ENCODE measurements around the gene CPSF3.
A peak's percentile ranks its signal among the peaks of the same experiment; 100 is the strongest.

The CPSF3 gene

DNA sequence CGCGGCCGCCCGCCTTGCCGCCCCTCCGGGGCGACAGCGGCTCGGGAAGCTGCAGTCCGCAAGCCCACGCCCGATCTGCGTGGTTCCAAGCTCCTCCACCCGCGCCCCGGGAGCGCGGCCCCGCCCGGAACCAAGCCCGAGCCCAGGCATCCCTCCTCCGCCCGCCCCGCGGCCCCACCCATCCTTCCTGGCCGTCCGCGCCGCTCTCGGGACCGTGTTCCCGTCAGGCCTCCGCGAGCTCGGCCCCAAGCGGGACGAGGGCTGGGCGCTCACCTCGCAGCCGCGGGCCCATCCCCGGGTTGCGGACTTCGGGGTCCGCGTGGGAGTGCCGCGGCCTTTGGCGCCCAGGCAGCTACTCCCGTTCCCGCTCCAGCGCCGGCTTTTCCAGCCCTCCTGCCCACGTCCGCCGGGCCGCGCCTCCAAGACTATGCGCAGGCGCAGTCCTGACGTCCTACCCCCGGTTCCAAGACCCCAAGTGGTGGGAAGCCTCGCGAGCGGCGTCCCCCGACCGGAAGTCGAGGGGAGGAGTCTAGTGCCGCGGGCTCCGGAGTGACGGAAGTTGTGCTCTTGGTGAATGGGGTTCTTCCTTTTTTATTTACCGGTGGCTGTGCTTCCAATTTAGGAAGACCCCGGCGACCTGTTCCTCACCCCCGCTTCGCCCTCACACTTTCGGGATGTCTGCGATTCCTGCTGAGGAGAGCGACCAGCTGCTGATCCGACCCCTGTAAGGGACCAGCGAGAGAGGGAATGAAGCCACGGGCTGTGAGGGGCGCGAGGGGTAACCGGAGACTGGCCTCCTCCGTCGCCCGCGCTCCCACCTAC lies at the start of gene CPSF3, which contains the start of gene ITGB1BP1:
Gene CPSF3, plus strand, starts transcription at position 555 of the 822 bp plus-strand sequence. Its CDS starts 120 bp downstream, at position 675.
Gene ITGB1BP1, minus strand, starts transcription at position 429 of the 822 bp plus-strand sequence. CDS start 4,831 bp downstream, outside the sequence.
- Histone ChIP-seq H3K4me3 (ENCODE audit: low read length in 2 of 2) (peak within 1 kb of the TSS; percentile 92 to 99), H3K9me3 (ENCODE audit: control insufficient read depth in 2 of 2, low read length in 2 of 2) (no peaks in the 10 kb centered on the region), H3K36me3 (ENCODE audit: control insufficient read depth in 2 of 2, insufficient read depth in 2 of 2, low read length in 2 of 2) (peaks cover 0 to 2% of the 10 kb centered on the region in 2 donors), H3K27ac (ENCODE audit: low read length) (peak within 1 kb of the TSS; percentile 76), H3K9ac (ENCODE audit: low read length in 2 of 2) (peak within 1 kb of the TSS; percentile 80 to 93), H3K27me3 (ENCODE audit: control insufficient read depth in 1 of 2, insufficient read depth in 2 of 2, low read length in 2 of 2) (no peaks in the 10 kb centered on the region), H3K4me1 (ENCODE audit: control insufficient read depth, insufficient read depth, low read length) (peaks cover 30% of the 10 kb centered on the region)

DNA sequence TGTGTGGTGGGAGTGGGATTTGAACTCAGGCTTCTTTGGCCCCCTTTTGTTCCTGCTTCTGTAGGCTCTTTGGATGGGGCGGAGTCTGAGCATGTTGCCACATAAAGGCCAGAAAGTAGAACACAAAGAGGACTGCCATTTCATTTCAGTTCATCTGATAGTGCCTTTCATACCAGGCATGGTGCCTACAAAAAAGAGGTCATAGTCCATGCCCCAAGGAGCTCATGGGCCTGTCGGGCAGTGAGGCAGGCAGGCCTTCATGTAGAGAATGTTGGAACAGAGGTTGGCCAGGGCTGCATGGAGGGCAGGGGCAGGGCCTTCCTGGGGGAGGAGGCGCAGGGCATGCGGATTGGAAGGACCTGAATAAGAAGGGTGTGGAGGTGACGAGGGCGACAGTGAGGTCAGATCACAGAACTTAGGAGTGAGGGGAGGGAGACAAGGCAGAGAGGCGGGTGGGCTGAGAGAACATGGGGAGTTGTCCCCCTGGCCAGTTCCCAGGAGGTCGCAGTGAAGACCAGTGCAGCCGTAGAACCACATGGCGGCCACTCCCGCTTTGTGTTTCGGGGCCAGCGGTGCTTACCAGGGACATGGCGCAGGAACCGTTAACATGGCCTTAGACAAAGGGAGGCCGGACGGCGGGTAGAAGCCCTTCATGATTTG lies 49.3 kb upstream of the CPSF3 start:
- Histone ChIP-seq H3K36me3 (ENCODE audit: control insufficient read depth in 2 of 2, insufficient read depth in 2 of 2, low read length in 2 of 2) (peaks cover 2 to 36% of the 10 kb centered on the region in 2 donors), H3K27me3 (ENCODE audit: control insufficient read depth in 1 of 2, insufficient read depth in 2 of 2, low read length in 2 of 2) (no peaks in the 10 kb centered on the region), H3K9me3 (ENCODE audit: control insufficient read depth in 2 of 2, low read length in 2 of 2) (no peaks in the 10 kb centered on the region), H3K9ac (ENCODE audit: low read length in 2 of 2) (no peak overlapping the region), H3K27ac (ENCODE audit: low read length) (no peak overlapping the region), H3K4me1 (ENCODE audit: control insufficient read depth, insufficient read depth, low read length) (peaks cover 16% of the 10 kb centered on the region), H3K4me3 (ENCODE audit: low read length in 2 of 2) (no peak overlapping the region)

DNA sequence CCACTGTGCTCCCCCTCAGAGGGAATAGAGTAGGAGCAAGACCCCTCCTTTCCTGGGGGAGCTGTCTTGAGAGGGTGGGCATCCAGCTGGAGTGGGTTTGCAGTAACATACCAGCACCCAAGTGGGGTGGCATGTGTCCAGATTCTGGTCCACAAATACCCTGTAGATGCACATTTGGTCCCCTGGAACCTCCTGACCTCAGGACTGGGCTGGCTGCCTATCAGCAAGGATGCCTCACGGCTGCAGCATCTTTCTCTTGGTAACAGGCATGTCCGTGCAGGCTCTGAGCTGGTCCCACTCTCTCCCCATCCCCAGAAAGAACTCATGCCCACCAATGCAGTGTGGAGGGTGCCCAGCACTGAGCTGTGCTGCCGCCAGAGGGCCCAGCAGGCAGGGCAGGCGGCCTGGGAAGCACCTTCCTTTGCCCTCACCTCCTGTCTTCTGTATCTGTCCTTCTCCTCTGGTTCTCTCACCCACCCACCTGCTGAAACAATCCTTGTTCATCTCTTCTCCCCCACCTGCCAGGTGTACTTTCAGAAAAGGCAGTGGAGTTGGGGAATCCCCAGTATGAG lies 47.5 kb upstream of the CPSF3 start:
- no peaks in the 10 kb centered on the region for H3K9me3 ChIP-seq (ENCODE audit: control insufficient read depth in 2 of 2, low read length in 2 of 2)
- H3K36me3 ChIP-seq (ENCODE audit: control insufficient read depth in 2 of 2, insufficient read depth in 2 of 2, low read length in 2 of 2): peaks cover 3 to 37% of the 10 kb centered on the region in 2 donors
- H3K27me3 ChIP-seq (ENCODE audit: control insufficient read depth in 1 of 2, insufficient read depth in 2 of 2, low read length in 2 of 2): no peaks in the 10 kb centered on the region
- H3K27ac ChIP-seq (ENCODE audit: low read length): no peak overlapping the region
- no peak overlapping the region for H3K9ac ChIP-seq (ENCODE audit: low read length in 2 of 2)
- H3K4me1 ChIP-seq (ENCODE audit: control insufficient read depth, insufficient read depth, low read length): peaks cover 19% of the 10 kb centered on the region
- no peak overlapping the region for H3K4me3 ChIP-seq (ENCODE audit: low read length in 2 of 2)

DNA sequence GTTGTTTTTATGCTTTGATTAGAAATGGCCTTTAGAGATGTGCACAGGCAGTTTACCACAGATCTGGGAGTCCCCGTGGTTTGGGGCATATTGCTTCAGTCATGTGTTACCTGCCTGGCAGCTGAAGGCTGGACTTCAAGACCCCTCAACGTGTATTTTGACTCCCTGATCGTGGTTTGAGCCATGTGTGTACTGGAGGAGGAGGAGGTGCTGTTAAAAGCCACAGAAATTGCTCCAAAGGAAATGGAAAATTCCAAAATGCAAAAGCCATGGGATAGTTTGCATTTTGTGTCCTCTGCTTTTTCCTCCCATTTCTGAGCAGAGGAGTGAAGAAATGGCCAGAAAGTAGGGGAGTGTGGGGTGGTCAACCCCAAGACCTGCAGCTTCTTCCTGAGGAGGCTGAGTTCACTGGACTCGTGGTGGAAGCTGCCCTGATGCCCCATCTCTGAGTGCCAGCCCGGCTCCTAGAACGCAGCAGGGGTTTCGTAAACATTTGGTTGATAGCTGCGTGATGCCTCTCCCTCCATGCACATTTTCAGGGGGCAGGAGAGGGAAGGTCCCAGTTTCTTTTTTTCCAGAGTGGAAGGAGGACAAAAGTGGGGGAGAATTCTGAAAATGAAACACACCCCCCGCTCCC lies 45.9 kb upstream of the CPSF3 start:
- peak overlapping the region; percentile 6 for H3K27ac ChIP-seq (ENCODE audit: low read length)
- no peak overlapping the region for H3K4me3 ChIP-seq (ENCODE audit: low read length in 2 of 2)
- peaks cover 4 to 36% of the 10 kb centered on the region in 2 donors for H3K36me3 ChIP-seq (ENCODE audit: control insufficient read depth in 2 of 2, insufficient read depth in 2 of 2, low read length in 2 of 2)
- H3K9me3 ChIP-seq (ENCODE audit: control insufficient read depth in 2 of 2, low read length in 2 of 2): no peaks in the 10 kb centered on the region
- no peaks in the 10 kb centered on the region for H3K27me3 ChIP-seq (ENCODE audit: control insufficient read depth in 1 of 2, insufficient read depth in 2 of 2, low read length in 2 of 2)
- no peak overlapping the region for H3K9ac ChIP-seq (ENCODE audit: low read length in 2 of 2)
- H3K4me1 ChIP-seq (ENCODE audit: control insufficient read depth, insufficient read depth, low read length): peaks cover 25% of the 10 kb centered on the region

DNA sequence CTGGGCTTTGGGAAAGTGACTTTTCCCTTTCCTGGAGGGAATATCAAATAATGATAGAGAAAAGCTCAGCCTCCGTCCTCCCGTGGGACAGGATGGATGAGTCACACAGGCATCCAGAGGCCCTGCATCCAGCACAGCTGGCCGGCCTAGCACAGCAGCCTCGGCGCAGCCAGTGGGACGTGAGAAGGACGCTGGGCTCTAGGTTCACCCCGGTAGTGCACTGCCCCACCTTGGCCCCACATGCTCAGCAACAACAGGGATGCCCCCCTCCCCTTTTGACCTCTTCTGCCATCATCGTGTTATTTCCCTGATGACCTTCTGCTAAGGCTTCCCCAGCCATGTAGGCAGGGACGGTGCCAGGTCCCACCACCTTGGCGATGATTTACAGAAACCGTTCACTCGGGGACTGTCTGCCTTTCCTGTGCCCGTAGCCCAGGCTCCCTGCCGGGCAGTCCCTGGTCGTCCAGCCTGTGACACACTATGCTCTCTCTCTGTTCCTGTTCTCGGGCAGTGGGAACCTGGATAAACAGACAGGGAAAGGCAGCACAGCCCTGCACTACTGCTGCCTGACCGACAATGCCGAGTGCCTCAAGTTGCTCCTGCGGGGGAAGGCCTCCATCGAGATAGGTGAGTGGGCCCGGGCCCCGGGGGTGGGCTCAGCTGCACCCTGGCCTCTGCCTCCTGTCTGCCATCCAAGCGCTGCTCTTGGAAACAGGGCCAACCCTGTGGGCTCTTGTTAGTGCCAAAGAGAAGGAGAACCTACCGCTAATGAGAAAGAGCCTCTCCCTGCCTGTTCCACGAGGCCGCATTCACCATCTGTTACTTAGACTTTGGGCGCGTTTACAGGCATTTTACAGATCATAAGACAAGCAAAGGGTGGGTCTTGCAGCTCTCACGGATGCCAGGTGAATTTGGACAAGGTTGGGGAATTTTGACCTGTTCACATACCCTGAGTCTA lies 44.7 kb upstream of the CPSF3 start:
- peak overlapping the region in 1 of 2 donors; percentile 3 for H3K4me3 ChIP-seq (ENCODE audit: low read length in 2 of 2)
- no peaks in the 10 kb centered on the region for H3K27me3 ChIP-seq (ENCODE audit: control insufficient read depth in 1 of 2, insufficient read depth in 2 of 2, low read length in 2 of 2)
- H3K9me3 ChIP-seq (ENCODE audit: control insufficient read depth in 2 of 2, low read length in 2 of 2): no peaks in the 10 kb centered on the region
- no peak overlapping the region for H3K9ac ChIP-seq (ENCODE audit: low read length in 2 of 2)
- H3K4me1 ChIP-seq (ENCODE audit: control insufficient read depth, insufficient read depth, low read length): peaks cover 25% of the 10 kb centered on the region
- H3K27ac ChIP-seq (ENCODE audit: low read length): no peak overlapping the region
- peaks cover 4 to 34% of the 10 kb centered on the region in 2 donors for H3K36me3 ChIP-seq (ENCODE audit: control insufficient read depth in 2 of 2, insufficient read depth in 2 of 2, low read length in 2 of 2)

DNA sequence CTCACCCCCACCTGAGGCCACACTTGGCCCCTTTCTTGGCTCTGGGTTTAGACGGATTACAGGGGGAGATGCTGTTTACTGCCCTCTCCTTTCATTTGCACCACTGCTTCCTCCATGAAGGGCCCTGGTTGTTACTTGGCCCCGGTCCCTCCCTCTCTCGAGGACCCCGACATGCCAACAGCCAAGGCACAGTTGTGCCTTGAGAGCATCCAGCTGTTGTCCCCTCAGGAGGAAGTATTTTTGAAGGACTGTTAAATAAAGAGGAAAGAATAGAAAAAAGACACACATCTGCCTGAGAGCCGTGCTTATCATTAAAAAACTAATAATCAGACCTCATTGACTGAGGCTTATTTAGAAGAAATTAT lies 44.1 kb upstream of the CPSF3 start:
- Histone ChIP-seq H3K36me3 (ENCODE audit: control insufficient read depth in 2 of 2, insufficient read depth in 2 of 2, low read length in 2 of 2) (peaks cover 4 to 33% of the 10 kb centered on the region in 2 donors), H3K27ac (ENCODE audit: low read length) (no peak overlapping the region), H3K4me3 (ENCODE audit: low read length in 2 of 2) (no peak overlapping the region), H3K27me3 (ENCODE audit: control insufficient read depth in 1 of 2, insufficient read depth in 2 of 2, low read length in 2 of 2) (no peaks in the 10 kb centered on the region), H3K4me1 (ENCODE audit: control insufficient read depth, insufficient read depth, low read length) (peaks cover 25% of the 10 kb centered on the region), H3K9me3 (ENCODE audit: control insufficient read depth in 2 of 2, low read length in 2 of 2) (no peaks in the 10 kb centered on the region), H3K9ac (ENCODE audit: low read length in 2 of 2) (no peak overlapping the region)

DNA sequence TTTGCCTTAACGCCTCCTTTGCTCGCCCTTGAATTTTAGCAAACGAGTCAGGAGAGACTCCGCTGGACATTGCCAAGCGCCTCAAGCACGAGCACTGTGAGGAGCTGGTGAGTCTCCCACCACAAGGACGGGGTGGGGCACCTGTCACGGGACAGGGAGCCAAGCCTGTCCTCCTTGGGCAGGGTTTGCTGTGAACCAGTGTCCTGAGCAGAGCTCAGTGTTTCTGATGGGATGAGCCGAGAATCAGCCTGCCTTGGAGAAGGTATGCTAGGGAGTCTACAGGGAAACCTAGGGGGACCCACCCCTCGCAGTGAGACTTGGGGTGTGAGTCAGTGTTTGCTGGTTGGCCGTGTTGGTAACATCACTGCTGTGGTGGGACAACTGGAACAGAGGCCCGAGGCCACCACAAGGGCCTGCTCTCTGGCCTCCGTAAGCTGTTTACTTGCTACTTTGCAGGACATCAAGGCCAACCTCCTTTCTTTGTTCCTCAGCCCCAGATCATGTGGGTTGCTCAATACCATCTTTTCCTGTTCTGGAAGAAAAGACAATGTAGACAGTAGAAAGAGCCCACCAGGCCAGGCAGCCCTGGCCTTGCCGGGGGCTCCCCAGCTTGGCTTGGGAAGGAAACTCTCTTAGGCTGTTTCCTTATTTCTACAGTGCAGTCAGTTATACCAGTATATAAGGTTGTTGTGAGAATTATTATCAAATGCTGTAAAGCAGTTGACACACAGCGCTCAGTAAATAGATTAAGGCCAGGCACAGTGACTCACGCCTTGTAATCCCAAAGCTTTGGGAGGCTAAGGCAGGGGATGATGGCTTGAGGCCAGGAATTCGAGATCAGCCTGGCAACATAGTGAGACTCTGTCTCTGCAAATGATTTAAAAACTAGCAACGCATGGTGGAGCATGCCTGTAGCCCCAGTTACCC lies 42.5 kb upstream of the CPSF3 start:
- Histone ChIP-seq H3K36me3 (ENCODE audit: control insufficient read depth in 2 of 2, insufficient read depth in 2 of 2, low read length in 2 of 2) (peaks cover 6 to 34% of the 10 kb centered on the region in 2 donors), H3K9ac (ENCODE audit: low read length in 2 of 2) (no peak overlapping the region), H3K9me3 (ENCODE audit: control insufficient read depth in 2 of 2, low read length in 2 of 2) (no peaks in the 10 kb centered on the region), H3K4me3 (ENCODE audit: low read length in 2 of 2) (no peak overlapping the region), H3K27ac (ENCODE audit: low read length) (peak overlapping the region; percentile 49), H3K4me1 (ENCODE audit: control insufficient read depth, insufficient read depth, low read length) (peaks cover 28% of the 10 kb centered on the region), H3K27me3 (ENCODE audit: control insufficient read depth in 1 of 2, insufficient read depth in 2 of 2, low read length in 2 of 2) (no peaks in the 10 kb centered on the region)

DNA sequence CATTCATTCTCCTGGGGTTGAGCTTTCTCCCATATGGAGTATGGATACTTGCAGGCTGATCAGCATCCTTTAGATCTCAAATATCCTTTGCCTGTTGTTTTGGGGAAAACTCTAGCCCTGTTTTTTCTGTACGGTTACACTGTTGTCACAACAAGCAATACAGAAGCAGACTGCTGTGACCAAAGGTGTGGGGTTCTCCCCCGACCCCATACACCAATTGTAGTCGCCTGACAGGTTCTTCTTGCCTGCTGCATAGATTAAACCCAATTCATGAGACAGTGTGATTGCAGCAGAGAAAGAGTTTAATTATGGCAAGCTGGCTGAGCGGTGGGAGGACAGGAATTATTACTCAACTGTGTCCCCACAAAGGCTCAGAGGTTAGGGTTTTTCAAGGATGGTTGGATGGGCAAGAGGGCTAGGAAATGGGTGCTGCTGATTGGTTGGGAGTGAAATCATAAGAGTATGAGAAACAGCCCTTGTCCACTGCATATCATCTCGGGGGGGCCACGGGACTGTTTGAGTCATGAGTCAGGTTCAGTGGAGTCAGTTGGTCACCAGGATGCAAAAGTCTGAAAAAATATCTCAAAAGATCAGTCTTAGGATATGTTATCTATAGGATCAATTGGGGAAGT lies 40.7 kb upstream of the CPSF3 start:
- peaks cover 34% of the 10 kb centered on the region for H3K4me1 ChIP-seq (ENCODE audit: control insufficient read depth, insufficient read depth, low read length)
- no peak overlapping the region for H3K4me3 ChIP-seq (ENCODE audit: low read length in 2 of 2)
- no peak overlapping the region for H3K9ac ChIP-seq (ENCODE audit: low read length in 2 of 2)
- H3K27ac ChIP-seq (ENCODE audit: low read length): no peak overlapping the region
- peaks cover 6 to 26% of the 10 kb centered on the region in 2 donors for H3K36me3 ChIP-seq (ENCODE audit: control insufficient read depth in 2 of 2, insufficient read depth in 2 of 2, low read length in 2 of 2)
- H3K9me3 ChIP-seq (ENCODE audit: control insufficient read depth in 2 of 2, low read length in 2 of 2): no peaks in the 10 kb centered on the region
- H3K27me3 ChIP-seq (ENCODE audit: control insufficient read depth in 1 of 2, insufficient read depth in 2 of 2, low read length in 2 of 2): no peaks in the 10 kb centered on the region

DNA sequence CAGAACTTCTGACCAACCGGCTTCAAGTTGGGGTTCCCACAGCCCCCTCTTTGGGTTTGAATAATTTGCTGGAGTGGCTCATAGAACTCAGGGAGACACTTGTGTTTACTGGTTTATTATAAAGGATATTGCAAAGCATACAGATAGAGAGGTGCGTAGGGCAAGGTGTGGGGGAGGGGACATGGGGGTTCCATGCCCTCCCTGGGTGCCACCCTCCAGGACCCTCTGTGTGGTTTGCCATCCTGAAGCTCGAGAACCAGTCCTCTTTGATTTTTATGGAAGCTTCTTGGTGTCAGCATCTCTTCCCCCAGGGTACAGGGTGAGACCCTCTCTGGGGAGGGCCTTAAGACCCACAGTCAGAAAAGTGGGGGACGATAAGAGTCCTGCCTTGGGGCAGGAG lies 38.9 kb upstream of the CPSF3 start:
- Histone ChIP-seq H3K9me3 (ENCODE audit: control insufficient read depth in 2 of 2, low read length in 2 of 2) (no peaks in the 10 kb centered on the region), H3K4me1 (ENCODE audit: control insufficient read depth, insufficient read depth, low read length) (peaks cover 23% of the 10 kb centered on the region), H3K36me3 (ENCODE audit: control insufficient read depth in 2 of 2, insufficient read depth in 2 of 2, low read length in 2 of 2) (peaks cover 9 to 23% of the 10 kb centered on the region in 2 donors), H3K27ac (ENCODE audit: low read length) (no peak overlapping the region), H3K27me3 (ENCODE audit: control insufficient read depth in 1 of 2, insufficient read depth in 2 of 2, low read length in 2 of 2) (no peaks in the 10 kb centered on the region), H3K9ac (ENCODE audit: low read length in 2 of 2) (no peak overlapping the region), H3K4me3 (ENCODE audit: low read length in 2 of 2) (no peak overlapping the region)
